Stimulated activated naive CD8-positive, alpha-beta T cell treated with anti-CD3 and anti-CD28 coated beads, Interleukin-15, Interleukin-2, amounts not matched to agents 100 ng/mL and 50 ng/mL, for 24 hours (primary cell): ENCODE data around the gene ZSCAN16.
A peak's percentile ranks its signal among the peaks of the same experiment; 100 is the strongest.
"Not testable (repeated sequence)": the region's sequence is repeated elsewhere in the genome, so short reads cannot be mapped to it uniquely, and the experiment has no call there.

Experiments used
- H3K27ac Mint-ChIP-seq: one replicate; pipeline ENCODE4 v1.8.0; 2021; ENCODE audit warnings: mild to moderate bottlenecking, mixed read lengths
- H3K27me3 Mint-ChIP-seq: one replicate; pipeline ENCODE4 v1.8.0; 2021; ENCODE audit warnings: mixed read lengths
- H3K36me3 Mint-ChIP-seq: one replicate; pipeline ENCODE4 v1.8.0; 2021; ENCODE audit warnings: low read depth, mixed read lengths
- H3K4me1 Mint-ChIP-seq: one replicate; pipeline ENCODE4 v1.8.0; 2021; ENCODE audit warnings: low read depth, mixed read lengths
- H3K4me3 Mint-ChIP-seq: one replicate; pipeline ENCODE4 v1.8.0; 2021; ENCODE audit warnings: mild to moderate bottlenecking, mixed read lengths
- H3K9me3 Mint-ChIP-seq: one replicate; pipeline ENCODE4 v1.8.0; 2021; ENCODE audit warnings: mixed read lengths

The ZSCAN16 gene

GRCh38 chr6:28115799-28116198, 8.6 kb upstream of the ZSCAN16 start:
- Mint-ChIP-seq H3K4me3 (no peak overlapping the region), H3K4me1 (no peaks in the 10 kb centered on the region), H3K27me3 (no peaks in the 10 kb centered on the region), H3K36me3 (peaks cover 54% of the 10 kb centered on the region), H3K27ac (no peak overlapping the region), H3K9me3 (no peaks in the 10 kb centered on the region)

- Mint-ChIP-seq H3K4me1 (no peaks in the 10 kb centered on the region), H3K27me3 (no peaks in the 10 kb centered on the region), H3K9me3 (no peaks in the 10 kb centered on the region), H3K36me3 (peaks cover 66% of the 10 kb centered on the region), H3K27ac (no peak overlapping the region), H3K4me3 (no peak overlapping the region)
These were observed 6.9 kb upstream of the ZSCAN16 start for GRCh38 chr6:28117386-28118050.

GRCh38 chr6:28118217-28118616, 6.2 kb upstream of the ZSCAN16 start:
- H3K4me3 Mint-ChIP-seq: no peak overlapping the region
- H3K27ac Mint-ChIP-seq: no peak overlapping the region
- H3K36me3 Mint-ChIP-seq: peaks cover 73% of the 10 kb centered on the region
- no peaks in the 10 kb centered on the region for H3K27me3 Mint-ChIP-seq
- no peaks in the 10 kb centered on the region for H3K9me3 Mint-ChIP-seq
- H3K4me1 Mint-ChIP-seq: peaks cover under 1% of the 10 kb centered on the region

- Mint-ChIP-seq H3K36me3 (peaks cover 56% of the 10 kb centered on the region), H3K4me3 (no peak overlapping the region), H3K27ac (no peak overlapping the region)
These were observed 2.5 kb upstream of the ZSCAN16 start for GRCh38 chr6:28121876-28122275.

GRCh38 chr6:28122283-28122682, 2.1 kb upstream of the ZSCAN16 start:
- Mint-ChIP-seq H3K4me1 (peaks cover 38% of the 10 kb centered on the region), H3K36me3 (peaks cover 55% of the 10 kb centered on the region)
- H3K9me3 Mint-ChIP-seq, H3K27ac Mint-ChIP-seq, H3K27me3 Mint-ChIP-seq, H3K4me3 Mint-ChIP-seq: not testable (repeated sequence)

More at GRCh38 chr6:28121876-28122275, 2.5 kb upstream of the ZSCAN16 start:
- Mint-ChIP-seq H3K9me3 (no peaks in the 10 kb centered on the region), H3K27me3 (no peaks in the 10 kb centered on the region), H3K4me1 (peaks cover 34% of the 10 kb centered on the region)

GRCh38 chr6:28124971-28125353, 553 bp downstream of the ZSCAN16 start:
- peak overlapping the region; percentile 88 for H3K27ac Mint-ChIP-seq
- H3K27me3 Mint-ChIP-seq: no peaks in the 10 kb centered on the region
- H3K4me3 Mint-ChIP-seq: peak overlapping the region; percentile 91
- no peaks in the 10 kb centered on the region for H3K9me3 Mint-ChIP-seq
- peaks cover 56% of the 10 kb centered on the region for H3K4me1 Mint-ChIP-seq
- H3K36me3 Mint-ChIP-seq: peaks cover 51% of the 10 kb centered on the region

- peaks cover 56% of the 10 kb centered on the region for H3K4me1 Mint-ChIP-seq
- no peaks in the 10 kb centered on the region for H3K27me3 Mint-ChIP-seq
- H3K4me3 Mint-ChIP-seq: peak overlapping the region; percentile 91
- H3K9me3 Mint-ChIP-seq: no peaks in the 10 kb centered on the region
- H3K36me3 Mint-ChIP-seq: peaks cover 51% of the 10 kb centered on the region
- H3K27ac Mint-ChIP-seq: peak overlapping the region; percentile 88
These were observed 992 bp downstream of the ZSCAN16 start for GRCh38 chr6:28125401-28125800.

- no peaks in the 10 kb centered on the region for H3K9me3 Mint-ChIP-seq
- H3K36me3 Mint-ChIP-seq: peaks cover 43% of the 10 kb centered on the region
- no peaks in the 10 kb centered on the region for H3K27me3 Mint-ChIP-seq
- peak overlapping the region; percentile 27 for H3K4me3 Mint-ChIP-seq
- H3K27ac Mint-ChIP-seq: peak overlapping the region; percentile 66
- H3K4me1 Mint-ChIP-seq: peaks cover 56% of the 10 kb centered on the region
These were observed 9.6 kb downstream of the ZSCAN16 start for GRCh38 chr6:28134015-28134414.

GRCh38 chr6:28134716-28135115, 10.3 kb downstream of the ZSCAN16 start:
- peaks cover 36% of the 10 kb centered on the region for H3K36me3 Mint-ChIP-seq
- H3K4me3 Mint-ChIP-seq: peak overlapping the region; percentile 27
- no peaks in the 10 kb centered on the region for H3K27me3 Mint-ChIP-seq
- peaks cover 57% of the 10 kb centered on the region for H3K4me1 Mint-ChIP-seq
- H3K27ac Mint-ChIP-seq: no peak overlapping the region
- H3K9me3 Mint-ChIP-seq: no peaks in the 10 kb centered on the region

GRCh38 chr6:28135393-28135792, 11.0 kb downstream of the ZSCAN16 start:
- no peaks in the 10 kb centered on the region for H3K9me3 Mint-ChIP-seq
- peak overlapping the region; percentile 97 for H3K27ac Mint-ChIP-seq
- H3K36me3 Mint-ChIP-seq: peaks cover 29% of the 10 kb centered on the region
- H3K4me1 Mint-ChIP-seq: peaks cover 64% of the 10 kb centered on the region
- peak overlapping the region; percentile 96 for H3K4me3 Mint-ChIP-seq
- H3K27me3 Mint-ChIP-seq: no peaks in the 10 kb centered on the region

GRCh38 chr6:28136585-28137504, 12.4 kb downstream of the ZSCAN16 start:
- Mint-ChIP-seq H3K27ac (peak overlapping the region; percentile 97), H3K36me3 (peaks cover 22% of the 10 kb centered on the region), H3K4me1 (peaks cover 76% of the 10 kb centered on the region), H3K9me3 (no peaks in the 10 kb centered on the region), H3K4me3 (peak overlapping the region; percentile 96), H3K27me3 (no peaks in the 10 kb centered on the region)

- Mint-ChIP-seq H3K4me1 (peaks cover 79% of the 10 kb centered on the region), H3K27me3 (no peaks in the 10 kb centered on the region), H3K36me3 (peaks cover 22% of the 10 kb centered on the region), H3K9me3 (no peaks in the 10 kb centered on the region), H3K27ac (peak overlapping the region; percentile 97), H3K4me3 (peak overlapping the region; percentile 96)
These were observed 13.1 kb downstream of the ZSCAN16 start for GRCh38 chr6:28137505-28137981.

- Mint-ChIP-seq H3K36me3 (peaks cover 18% of the 10 kb centered on the region), H3K27ac (peak overlapping the region; percentile 92), H3K9me3 (no peaks in the 10 kb centered on the region), H3K4me3 (peak overlapping the region; percentile 95), H3K4me1 (peaks cover 73% of the 10 kb centered on the region), H3K27me3 (no peaks in the 10 kb centered on the region)
These were observed 15.6 kb downstream of the ZSCAN16 start for GRCh38 chr6:28139860-28140543.

- Mint-ChIP-seq H3K4me3 (peak overlapping the region; percentile 95), H3K36me3 (peaks cover 24% of the 10 kb centered on the region), H3K27ac (peak overlapping the region; percentile 92), H3K9me3 (no peaks in the 10 kb centered on the region), H3K27me3 (no peaks in the 10 kb centered on the region), H3K4me1 (peaks cover 72% of the 10 kb centered on the region)
These were observed 16.2 kb downstream of the ZSCAN16 start for GRCh38 chr6:28140616-28141015.
